ENCODE data around the gene GDE1.

GDE1 gene

GRCh38 chr16:19512297-19512696, 9.6 kb downstream of the GDE1 start:
- DNase-seq (ENCODE audit: low read depth, low spot score), result no peak
- no peak overlapping the region for H3K4me3 ChIP-seq (ENCODE audit: low read depth, low read length)
- CTCF ChIA-PET, result interaction anchor here (6.9 kb wide), 1 partner anchor 8 kb away, joined by 59 read pairs; no protein-coding TSS in a partner anchor
- no peak for TF ChIP-seq CTCF (IDR thresholded peaks at IDR 0.05; ENCODE audit: insufficient read depth, low read length, missing control alignments)
- POLR2A ChIA-PET, result no interaction called here

- no peak for DNase-seq (ENCODE audit: low read depth, low spot score)
- H3K4me3 ChIP-seq (ENCODE audit: low read depth, low read length), result no peak overlapping the region
- no peak for TF ChIP-seq CTCF (IDR thresholded peaks at IDR 0.05; ENCODE audit: insufficient read depth, low read length, missing control alignments)
- CTCF ChIA-PET, result interaction anchor here (1.0 to 1.4 kb wide), 4 partner anchors 11 to 422 kb away, joined by 3 read pairs; no protein-coding TSS in a partner anchor
- POLR2A ChIA-PET, result no interaction called here
Measured at GRCh38 chr16:19507867-19508266, 14.0 kb downstream of the GDE1 start.

- no peak for DNase-seq (ENCODE audit: low read depth, low spot score)
- H3K4me3 ChIP-seq (ENCODE audit: low read depth, low read length), result no peak overlapping the region
- ChIA-PET CTCF (interaction anchor here (1.0 to 1.1 kb wide), 2 partner anchors 14 to 421 kb away, joined by 3 read pairs; no protein-coding TSS in a partner anchor), POLR2A (no interaction called here)
- no peak for TF ChIP-seq CTCF (IDR thresholded peaks at IDR 0.05; ENCODE audit: insufficient read depth, low read length, missing control alignments)
Measured at GRCh38 chr16:19506965-19507364, 14.9 kb downstream of the GDE1 start.

- DNase-seq (ENCODE audit: low read depth, low spot score), result no peak
- ChIA-PET POLR2A (interaction anchor here (0.6 kb wide), 1 partner anchor 33 kb away, joined by 3 read pairs; no protein-coding TSS in a partner anchor), CTCF (interaction anchor here (0.8 to 5.2 kb wide), 5 partner anchors 10 to 420 kb away, joined by 3 to 59 read pairs (median 4); partner anchors contain the start of gene GDE1)
- TF ChIP-seq CTCF (IDR thresholded peaks at IDR 0.05; ENCODE audit: insufficient read depth, low read length, missing control alignments), result no peak
- no peak overlapping the region for H3K4me3 ChIP-seq (ENCODE audit: low read depth, low read length)
Measured at GRCh38 chr16:19505600-19506303, 16.1 kb downstream of the GDE1 start.

GRCh38 chr16:19503461-19504075, 18.3 kb downstream of the GDE1 start:
- no peak for DNase-seq (ENCODE audit: low read depth, low spot score)
- H3K4me3 ChIP-seq (ENCODE audit: low read depth, low read length), result no peak overlapping the region
- CTCF ChIA-PET, result interaction anchor here (0.9 to 5.2 kb wide), 17 partner anchors 10 to 520 kb away, joined by 3 to 102 read pairs (median 4); partner anchors contain the start of genes CCP110, GDE1 and TMC7
- POLR2A ChIA-PET, result interaction anchor here (1.0 kb wide), 1 partner anchor 18 kb away, joined by 3 read pairs; no protein-coding TSS in a partner anchor
- no peak for TF ChIP-seq CTCF (IDR thresholded peaks at IDR 0.05; ENCODE audit: insufficient read depth, low read length, missing control alignments)

Data from AG04449 (cell line).